ENCODE measurements around the gene MAGI1.
"Not testable (repeated sequence)": the region's sequence is repeated elsewhere in the genome, so short reads cannot be mapped to it uniquely, and the experiment has no call there.

Gene MAGI1

DNA sequence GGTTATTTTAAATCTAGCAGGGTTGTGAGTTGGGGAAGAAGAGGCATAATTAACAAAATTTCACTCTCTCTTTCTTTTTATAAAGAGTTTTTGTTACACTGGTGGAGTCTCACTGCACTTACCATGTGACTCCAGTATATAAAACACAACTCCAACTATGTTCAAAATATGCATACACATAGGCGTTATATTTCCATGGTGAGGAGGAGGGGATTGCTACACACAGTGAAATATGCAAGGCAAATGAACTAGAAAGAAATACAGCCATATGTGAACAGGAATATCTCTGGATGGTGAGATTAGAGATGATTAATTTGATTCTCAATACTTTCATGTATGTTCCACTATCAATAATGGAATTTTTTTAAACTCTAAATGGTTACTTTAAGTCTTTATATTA is 385.0 kb downstream of the MAGI1 start:
- DNase-seq, result no peak

GRCh38 chr3:65650247-65650646 is 388.5 kb downstream of the MAGI1 start:
- no peak for DNase-seq

- no peak for DNase-seq
Observed at GRCh38 chr3:65647369-65647768, 391.3 kb downstream of the MAGI1 start.

DNA sequence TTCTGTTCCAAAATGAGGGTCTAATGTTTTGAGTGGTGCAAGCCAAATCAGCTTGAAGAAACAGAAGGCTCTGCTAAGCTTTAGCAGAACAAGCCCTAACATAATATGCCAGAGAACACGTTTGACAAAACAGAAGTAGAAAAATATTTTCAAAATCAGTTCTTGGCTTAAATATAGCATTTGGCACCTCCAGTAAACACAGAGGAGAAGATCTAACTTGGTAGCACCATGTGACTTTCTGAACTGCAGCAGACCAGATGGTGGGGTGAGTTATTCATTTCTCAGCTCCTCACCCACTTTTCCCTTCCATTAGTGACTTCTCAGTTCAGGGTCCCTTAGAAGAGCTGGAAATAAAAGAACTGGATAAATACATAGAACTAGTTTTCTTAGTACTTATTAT is 395.8 kb downstream of the MAGI1 start:
- no peak for DNase-seq

DNA sequence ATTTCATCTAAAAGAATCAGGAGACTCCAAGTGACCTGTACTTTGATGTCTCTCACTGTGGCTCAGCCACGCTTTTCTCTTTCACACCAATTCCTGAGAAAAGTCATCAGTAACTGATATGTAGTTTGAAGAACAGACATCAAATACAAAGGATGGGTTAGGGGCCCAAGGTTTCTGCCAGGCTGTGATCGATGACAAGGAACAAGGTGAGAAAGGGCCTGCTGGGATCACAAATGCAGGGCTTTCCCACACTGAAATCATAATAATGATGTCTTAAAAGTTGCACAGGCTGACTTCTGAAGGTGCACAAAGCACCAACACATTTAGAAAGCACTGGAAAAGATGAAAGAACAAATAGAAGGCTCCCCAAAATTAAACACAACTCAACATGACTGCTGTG is 396.9 kb downstream of the MAGI1 start:
- DNase-seq, result no peak

- DNase-seq, result no peak
Observed at GRCh38 chr3:65641045-65641444, 397.7 kb downstream of the MAGI1 start.

- no peak for DNase-seq
Observed at GRCh38 chr3:65639444-65639843, 399.3 kb downstream of the MAGI1 start.

GRCh38 chr3:65638301-65638700 is 400.4 kb downstream of the MAGI1 start:
- no peak for DNase-seq

GRCh38 chr3:65636326-65636725 is 402.4 kb downstream of the MAGI1 start:
- no peak for DNase-seq

- no peak for DNase-seq
Observed at GRCh38 chr3:65635657-65636056, 403.1 kb downstream of the MAGI1 start.

DNA sequence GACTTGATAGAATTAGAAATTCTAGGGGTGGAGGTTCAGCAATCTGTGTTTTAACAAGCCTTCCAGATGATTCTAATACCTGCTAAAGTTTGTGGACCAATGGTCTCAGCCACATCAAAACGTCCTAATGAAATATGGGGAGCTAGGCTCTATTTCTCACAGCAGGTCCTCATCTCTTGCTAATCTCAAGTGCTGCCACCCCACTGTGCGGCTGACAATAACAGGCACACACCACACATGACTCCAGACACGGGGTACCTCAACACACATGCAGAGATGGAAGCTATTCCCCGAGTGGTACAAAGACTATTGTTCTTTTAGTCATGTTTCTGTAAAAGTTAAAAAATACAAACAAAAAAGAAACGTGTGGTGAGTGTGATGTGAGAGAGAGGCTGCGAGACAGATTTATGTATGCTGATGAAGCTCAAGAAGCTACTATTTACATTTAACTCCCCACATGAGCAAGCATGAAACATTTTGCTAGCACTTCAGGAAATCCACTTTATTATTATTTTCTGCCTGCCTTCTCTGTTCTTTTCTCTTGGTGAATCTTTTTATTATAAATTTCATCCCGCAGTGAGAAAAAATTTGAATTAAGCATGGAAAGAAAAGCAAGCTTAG is 405.6 kb downstream of the MAGI1 start:
- DNase-seq, result no peak

GRCh38 chr3:65632414-65632813 is 406.3 kb downstream of the MAGI1 start:
- no peak for DNase-seq

- DNase-seq, result no peak
Observed at GRCh38 chr3:65628978-65629377, 409.7 kb downstream of the MAGI1 start.

DNA sequence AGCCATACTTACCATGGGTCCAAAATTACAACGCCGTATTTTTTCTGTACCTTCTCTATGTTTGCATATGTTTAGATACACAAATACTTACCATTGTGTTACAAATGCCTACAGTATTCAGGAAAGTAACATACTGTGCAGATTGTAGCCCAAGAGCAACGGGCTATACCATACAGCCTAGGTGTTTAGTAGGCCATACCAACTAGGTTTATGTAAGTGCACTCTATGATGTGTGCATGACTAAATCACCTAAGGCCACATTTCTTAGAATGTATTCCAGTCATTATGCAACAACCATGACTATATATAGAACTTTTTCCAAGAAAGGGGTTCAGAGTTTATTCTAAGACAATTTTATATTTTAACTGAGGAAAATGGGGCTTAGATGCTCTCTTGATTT is 411.7 kb downstream of the MAGI1 start:
- no peak for DNase-seq

- DNase-seq, result no peak
Observed at GRCh38 chr3:65625305-65625704, 413.4 kb downstream of the MAGI1 start.

GRCh38 chr3:65623362-65623761 is 415.4 kb downstream of the MAGI1 start:
- no peak for DNase-seq

DNA sequence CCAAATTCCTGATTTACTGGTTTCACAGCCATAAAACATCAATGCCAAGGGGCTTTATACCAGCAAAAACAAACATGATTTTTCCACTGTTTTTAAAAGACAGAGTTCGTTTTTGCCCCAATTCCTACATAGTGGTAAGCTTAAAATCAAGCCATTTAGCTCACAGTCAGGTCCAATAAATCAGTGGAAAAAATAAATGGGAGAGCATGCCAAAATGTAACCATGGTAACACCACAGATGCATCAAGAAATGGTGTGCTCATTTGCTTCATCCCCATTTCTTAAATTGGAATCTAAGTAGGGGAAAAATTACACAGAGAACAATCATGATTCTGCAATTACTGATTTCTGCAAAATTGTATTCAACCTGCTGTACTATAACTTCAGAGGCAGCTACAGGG is 418.8 kb downstream of the MAGI1 start:
- DNase-seq, result no peak

DNA sequence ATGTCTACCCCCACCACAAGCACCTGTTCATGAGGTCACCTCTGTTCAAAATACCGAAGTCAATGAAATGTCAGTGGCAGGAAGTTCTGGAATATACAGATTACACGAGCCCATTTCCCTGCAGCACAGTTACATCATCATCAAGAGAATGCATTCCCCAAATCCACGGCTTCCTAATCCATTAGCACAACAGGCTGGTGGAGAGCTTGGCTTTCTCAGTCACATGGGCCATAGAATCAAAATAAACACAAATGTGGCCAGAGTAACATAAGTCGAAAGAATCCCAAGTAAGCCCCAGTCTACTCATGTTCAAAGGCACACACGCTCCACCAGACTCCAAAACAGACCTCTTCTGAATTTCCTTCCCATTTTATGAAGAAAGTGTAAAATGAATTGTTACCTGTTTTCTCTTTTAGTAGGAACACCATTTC is 419.3 kb downstream of the MAGI1 start:
- DNase-seq, result no peak

DNA sequence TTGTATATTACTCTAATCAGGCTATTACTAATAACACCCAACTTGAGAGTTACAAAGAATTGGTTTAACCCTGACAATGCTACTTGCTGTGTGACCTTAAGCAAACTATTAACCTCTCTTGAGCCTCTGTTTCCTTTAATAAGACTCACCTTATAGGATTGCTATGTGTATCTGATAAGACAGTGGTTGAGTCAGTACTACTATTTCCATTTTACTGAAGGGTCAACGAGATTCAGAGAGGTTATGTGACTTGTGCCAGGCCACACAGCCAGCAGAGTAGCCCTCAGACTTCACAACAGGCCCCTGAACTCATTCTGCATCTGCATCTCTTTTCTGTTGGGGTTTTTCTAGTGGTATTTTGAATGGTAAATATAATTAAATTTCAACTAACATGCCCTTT is 420.1 kb downstream of the MAGI1 start:
- DNase-seq, result no peak

DNA sequence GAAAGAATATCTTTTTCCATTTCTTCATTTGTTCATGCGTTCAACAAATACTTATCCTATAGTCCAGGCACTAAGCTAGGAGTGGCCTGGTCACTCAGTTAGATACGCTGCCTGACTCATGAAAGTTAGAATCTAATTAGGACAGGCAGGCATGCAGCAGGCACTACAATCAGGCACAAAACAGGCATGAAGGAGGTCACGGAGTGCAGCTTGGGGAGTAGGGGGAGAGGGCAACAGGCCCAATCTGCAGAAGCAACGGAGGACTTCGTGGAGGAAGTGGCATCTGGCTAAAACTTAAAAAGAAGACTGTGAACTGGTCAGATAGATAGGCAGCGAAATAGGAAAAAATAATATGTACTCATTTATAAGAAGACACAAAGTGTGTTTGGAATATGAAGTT is 420.9 kb downstream of the MAGI1 start:
- no peak for DNase-seq

DNA sequence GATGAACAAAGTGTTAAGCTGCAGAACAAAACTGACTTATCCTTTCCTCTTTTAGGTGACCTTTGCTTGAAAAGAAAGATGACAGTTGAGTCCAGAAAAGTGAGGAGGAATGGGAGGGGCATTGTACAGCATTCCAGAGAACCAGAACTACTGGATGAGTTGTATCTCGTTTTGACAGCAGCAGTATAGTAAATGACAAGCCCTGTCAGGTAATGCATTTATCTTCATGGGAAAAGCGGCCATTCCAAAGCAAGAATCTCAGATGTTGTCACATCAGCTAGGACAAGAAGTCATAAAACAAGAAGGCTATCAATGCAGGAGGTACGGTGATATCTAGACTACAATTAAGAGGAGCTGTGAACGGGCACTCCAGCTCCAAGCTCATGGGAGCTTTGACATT is 421.5 kb downstream of the MAGI1 start:
- no peak for DNase-seq

DNA sequence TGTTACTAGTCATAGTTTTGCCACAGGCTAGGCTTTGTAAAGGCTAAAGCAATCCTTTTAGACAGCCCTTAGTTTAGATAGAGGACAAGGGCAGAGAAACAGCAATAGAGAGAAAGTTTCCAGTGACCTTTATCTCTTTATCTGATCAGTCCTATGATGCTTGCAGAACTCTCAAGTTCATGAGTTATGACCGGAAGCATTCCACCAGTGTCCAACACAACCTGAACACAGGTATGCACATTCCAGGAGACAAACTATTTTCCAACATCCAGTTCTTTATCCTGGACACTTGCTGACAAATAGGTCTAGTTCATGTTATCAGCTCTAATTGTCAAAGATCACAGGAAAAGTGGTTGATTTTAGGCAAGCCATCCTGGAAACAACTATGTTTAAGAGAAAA is 422.2 kb downstream of the MAGI1 start:
- no peak for DNase-seq

- no peak for DNase-seq
Observed at GRCh38 chr3:65615329-65615728, 423.4 kb downstream of the MAGI1 start.

DNA sequence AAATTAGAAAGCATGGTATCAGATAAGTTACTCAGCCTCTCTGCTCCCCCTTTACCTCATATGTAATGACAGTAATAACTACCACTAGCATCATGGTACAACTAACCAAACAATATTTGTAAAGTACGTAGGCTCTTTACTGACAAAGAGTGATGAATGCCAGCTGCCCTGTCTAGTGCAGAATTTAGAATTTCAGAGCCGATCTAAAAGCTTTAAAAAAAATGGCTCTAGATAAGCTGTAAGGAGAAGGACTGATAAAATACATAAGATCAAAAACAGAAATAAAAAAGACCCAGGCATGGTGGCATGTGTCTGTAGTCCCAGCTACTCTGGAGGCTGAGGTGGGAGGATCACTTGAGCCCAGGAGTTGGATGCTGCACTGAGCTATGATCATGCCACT is 424.1 kb downstream of the MAGI1 start:
- DNase-seq, result no peak

DNA sequence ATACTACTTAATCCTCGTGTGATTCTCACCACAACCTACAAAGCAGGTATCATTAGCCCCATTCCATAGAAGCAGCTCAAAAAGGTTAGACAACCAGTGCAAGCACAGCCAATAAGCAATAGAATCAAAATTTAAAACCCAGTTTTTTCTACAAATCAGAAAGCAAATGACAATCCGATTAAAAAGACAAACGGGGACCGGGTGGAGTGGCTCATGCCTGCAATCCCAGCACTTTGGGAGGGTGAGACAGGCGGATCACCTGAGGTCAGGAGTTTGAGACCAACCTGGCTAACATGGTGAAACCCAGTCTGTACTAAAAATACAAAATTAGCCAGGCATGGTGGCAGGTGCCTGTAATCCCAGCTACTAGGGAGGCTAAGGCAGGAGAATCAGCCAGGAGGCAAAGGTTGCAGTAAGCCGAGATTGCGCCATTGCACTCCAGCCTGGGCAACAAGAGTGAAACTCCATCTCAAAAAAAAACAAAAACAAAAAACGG is 430.7 kb downstream of the MAGI1 start:
- not testable (repeated sequence) for DNase-seq

DNA sequence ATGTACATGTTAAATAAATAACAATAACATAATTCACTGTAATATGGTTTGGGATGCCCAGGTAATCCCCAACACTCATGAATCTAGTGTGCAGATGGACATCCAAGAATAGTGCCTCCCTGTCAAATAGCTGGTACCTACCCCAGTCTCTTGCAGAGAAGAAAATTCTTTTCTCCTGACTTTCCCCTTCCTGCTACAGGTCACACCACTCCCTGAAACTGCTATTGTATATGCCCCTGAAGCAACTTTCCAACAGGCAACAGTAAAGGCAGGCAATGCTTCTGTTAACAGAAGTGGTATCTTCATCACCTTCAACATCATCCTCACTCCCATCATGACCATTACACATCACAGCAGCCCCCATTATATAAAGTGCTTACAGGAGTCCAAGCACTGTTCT is 431.6 kb downstream of the MAGI1 start:
- no peak for DNase-seq
